ENCODE results near the gene ATP5F1C.
"Not testable (repeated sequence)": the region's sequence is repeated elsewhere in the genome, so short reads cannot be mapped to it uniquely, and the experiment has no call there.

ATP5F1C gene

GRCh38 chr10:7776777-7777176 is 11.2 kb upstream of the ATP5F1C start:
- no peak overlapping the region for H3K4me3 ChIP-seq (ENCODE audit: low read depth, low read length)

GRCh38 chr10:7782194-7782593 is 5.8 kb upstream of the ATP5F1C start:
- not testable (repeated sequence) for H3K4me3 ChIP-seq (ENCODE audit: low read depth, low read length); DNase-seq (ENCODE audit: low read depth)

More at GRCh38 chr10:7776777-7777176, 11.2 kb upstream of the ATP5F1C start:
- no peak for DNase-seq (ENCODE audit: low read depth)
- TF ChIP-seq, protein P1, sequence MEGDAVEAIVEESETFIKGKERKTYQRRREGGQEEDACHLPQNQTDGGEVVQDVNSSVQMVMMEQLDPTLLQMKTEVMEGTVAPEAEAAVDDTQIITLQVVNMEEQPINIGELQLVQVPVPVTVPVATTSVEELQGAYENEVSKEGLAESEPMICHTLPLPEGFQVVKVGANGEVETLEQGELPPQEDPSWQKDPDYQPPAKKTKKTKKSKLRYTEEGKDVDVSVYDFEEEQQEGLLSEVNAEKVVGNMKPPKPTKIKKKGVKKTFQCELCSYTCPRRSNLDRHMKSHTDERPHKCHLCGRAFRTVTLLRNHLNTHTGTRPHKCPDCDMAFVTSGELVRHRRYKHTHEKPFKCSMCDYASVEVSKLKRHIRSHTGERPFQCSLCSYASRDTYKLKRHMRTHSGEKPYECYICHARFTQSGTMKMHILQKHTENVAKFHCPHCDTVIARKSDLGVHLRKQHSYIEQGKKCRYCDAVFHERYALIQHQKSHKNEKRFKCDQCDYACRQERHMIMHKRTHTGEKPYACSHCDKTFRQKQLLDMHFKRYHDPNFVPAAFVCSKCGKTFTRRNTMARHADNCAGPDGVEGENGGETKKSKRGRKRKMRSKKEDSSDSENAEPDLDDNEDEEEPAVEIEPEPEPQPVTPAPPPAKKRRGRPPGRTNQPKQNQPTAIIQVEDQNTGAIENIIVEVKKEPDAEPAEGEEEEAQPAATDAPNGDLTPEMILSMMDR (IDR thresholded peaks at IDR 0.05; ENCODE audit: control insufficient read depth, extremely low read depth, insufficient read depth) = no peak

DNA sequence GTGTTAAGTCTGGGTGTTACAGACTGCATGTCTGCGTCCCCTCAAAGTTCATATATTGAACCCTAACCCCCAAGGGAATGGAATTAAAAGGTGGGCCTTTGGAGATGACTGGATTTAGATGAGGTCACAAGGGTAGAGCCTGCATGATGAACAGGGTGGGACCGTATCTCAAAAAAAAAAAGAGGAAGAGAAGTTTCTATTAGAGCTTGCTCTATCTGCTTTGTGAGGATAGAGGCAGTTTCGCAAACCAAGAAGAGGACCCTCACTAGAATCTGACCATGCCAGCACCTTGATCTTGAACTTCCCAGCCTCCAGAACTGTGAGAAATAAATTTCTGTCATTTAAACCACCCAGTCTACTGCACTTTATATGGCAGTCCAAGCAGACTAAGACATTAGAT is 1.5 kb upstream of the ATP5F1C start:
- H3K4me3 ChIP-seq (ENCODE audit: low read depth, low read length) = peak overlapping the region; percentile 83
- no peak for DNase-seq (ENCODE audit: low read depth)
- TF ChIP-seq, protein P1 (IDR thresholded peaks at IDR 0.05; ENCODE audit: control insufficient read depth, extremely low read depth, insufficient read depth) = no peak

DNA sequence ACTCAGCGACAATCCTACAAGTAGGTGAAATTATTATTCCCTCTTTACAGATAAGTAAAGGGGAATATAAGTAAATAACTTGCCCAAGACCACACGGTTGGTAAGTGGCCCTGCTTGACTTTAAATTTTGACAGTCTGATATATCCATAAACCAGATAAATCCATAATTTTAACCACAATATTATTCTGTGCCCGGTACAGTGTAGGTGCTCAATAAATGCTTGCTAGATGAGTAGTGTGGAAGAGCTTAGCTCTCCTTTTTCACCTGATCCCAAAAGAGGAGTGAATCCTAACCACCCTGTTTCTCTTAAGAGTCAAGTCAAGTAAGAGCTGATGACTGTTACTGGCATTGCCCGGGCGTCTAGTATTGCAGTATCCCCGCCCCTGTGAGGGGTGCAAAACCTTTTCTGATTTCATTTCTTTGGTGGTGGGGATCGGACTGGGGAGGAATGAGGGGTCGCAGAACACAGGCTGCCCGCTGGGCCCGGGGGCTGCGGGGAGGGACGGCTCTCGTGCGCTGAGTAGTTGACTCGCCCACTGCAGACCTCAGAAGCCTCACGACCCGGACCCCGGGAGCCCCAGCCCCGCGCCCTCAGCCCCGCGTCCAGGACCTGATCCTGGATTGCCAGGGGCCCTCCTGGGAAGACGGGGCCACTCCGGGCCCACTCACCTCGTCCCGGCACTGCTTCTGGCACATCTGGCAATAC is 674 bp upstream of the ATP5F1C start:
- peak overlapping the region; percentile 83 for H3K4me3 ChIP-seq (ENCODE audit: low read depth, low read length)
- TF ChIP-seq, protein P1 (IDR thresholded peaks at IDR 0.05; ENCODE audit: control insufficient read depth, extremely low read depth, insufficient read depth) = no peak
- no peak for DNase-seq (ENCODE audit: low read depth)

DNA sequence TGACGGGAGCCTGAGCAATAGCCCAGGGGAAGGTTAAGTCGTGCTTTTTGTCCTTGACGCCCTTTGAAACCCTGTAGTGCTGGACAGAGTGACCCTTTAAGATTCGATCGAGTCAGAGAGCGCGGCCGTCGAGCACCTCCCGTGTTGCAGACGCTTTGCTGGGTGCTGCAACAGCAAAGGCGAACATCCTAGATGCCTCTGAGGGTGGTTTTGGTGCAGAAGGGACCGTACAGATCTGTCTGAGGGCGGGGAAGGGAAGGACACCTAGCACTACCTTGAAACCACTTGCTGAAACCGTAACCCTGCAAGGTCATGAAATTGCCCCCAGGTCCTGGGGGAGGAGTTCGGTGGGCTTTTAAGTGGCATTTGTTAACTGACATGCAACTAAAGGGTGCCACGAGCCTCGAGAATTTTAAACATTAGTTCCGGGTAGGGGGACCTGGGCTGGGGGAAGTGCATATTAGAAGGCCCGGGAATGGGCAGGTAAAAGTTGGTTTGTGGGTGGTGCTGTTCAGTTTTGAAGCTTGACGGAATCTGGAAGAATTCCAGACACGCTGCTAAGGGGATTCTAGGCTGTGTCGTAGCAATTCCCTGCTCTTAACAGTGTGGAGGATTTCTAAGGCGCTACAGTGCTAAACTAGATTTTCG is 786 bp downstream of the ATP5F1C start:
- TF ChIP-seq, protein P1 (IDR thresholded peaks at IDR 0.05; ENCODE audit: control insufficient read depth, extremely low read depth, insufficient read depth) = no peak
- no peak for DNase-seq (ENCODE audit: low read depth)
- peak overlapping the region; percentile 83 for H3K4me3 ChIP-seq (ENCODE audit: low read depth, low read length)

DNA sequence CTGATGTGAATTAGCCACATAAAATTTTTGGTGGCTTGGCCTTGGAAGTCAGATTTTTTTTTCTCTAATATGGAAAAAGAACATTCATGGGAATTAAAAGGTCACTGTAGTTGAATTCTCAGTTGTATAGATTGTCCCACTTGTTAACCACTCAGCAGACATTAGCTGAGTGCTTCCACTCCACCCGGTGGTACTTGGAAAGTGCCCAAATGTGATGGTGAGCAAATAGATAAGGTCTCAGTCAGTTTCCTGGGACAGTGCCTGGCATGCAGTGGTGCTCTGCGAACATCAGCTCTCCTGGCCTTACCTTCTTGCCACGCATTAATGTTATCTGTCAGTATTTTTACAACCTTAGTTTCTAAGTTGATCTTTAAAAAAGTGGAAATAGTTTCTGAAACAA is 1.4 kb downstream of the ATP5F1C start:
- DNase-seq (ENCODE audit: low read depth) = no peak
- TF ChIP-seq, protein P1 (IDR thresholded peaks at IDR 0.05; ENCODE audit: control insufficient read depth, extremely low read depth, insufficient read depth) = no peak
- H3K4me3 ChIP-seq (ENCODE audit: low read depth, low read length) = peak overlapping the region; percentile 83

- DNase-seq (ENCODE audit: low read depth) = no peak
- no peak overlapping the region for H3K4me3 ChIP-seq (ENCODE audit: low read depth, low read length)
- TF ChIP-seq, protein P1 (IDR thresholded peaks at IDR 0.05; ENCODE audit: control insufficient read depth, extremely low read depth, insufficient read depth) = no peak
Measured at GRCh38 chr10:7792541-7792940, 4.6 kb downstream of the ATP5F1C start.
